Erythroblast (primary cell): ENCODE measurements around the gene ELMO2.

ENCODE experiments used
- GATA1 ChIP-seq: IDR thresholded peaks from 2 replicates; pipeline ENCODE4 v1.6.1; 2011; ENCODE audit warnings: low read depth, mild to moderate bottlenecking, control low read depth, low read length, moderate library complexity
- POLR2A ChIP-seq: IDR thresholded peaks from 2 replicates; pipeline ENCODE4 v1.6.1; 2011; ENCODE audit warnings: mild to moderate bottlenecking, low read length

DNA sequence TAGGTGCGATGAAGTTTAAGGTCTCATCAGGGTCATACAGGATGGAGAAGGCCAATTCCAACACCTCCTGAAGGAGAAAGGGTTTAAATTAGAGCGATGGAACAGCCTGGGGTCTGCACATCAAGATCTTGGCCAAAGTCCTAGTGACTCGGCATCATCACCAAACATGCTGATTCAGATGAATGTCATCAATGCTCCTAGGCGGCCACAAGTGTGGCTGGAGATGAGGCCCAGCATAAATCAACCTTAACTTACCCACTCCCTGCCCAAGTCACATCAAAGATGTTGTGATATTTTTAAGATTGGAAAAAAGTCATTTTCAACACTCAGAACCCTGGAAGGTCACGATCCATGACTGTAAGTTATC, 37.5 kb downstream of the ELMO2 start:
- TF ChIP-seq POLR2A (no peak), GATA1 (no peak)
